CD4-positive, alpha-beta T cell (primary cell): ENCODE data around the gene VPS13D. TPM values are rescaled to one million over a fixed set of nuclear protein-coding genes. Genes with fewer than 3 reads are reported as not detected.
A peak's percentile ranks its signal among the peaks of the same experiment; 100 is the strongest.

ENCODE experiments used
- ATAC-seq: fragments of 200-7000 bp; cut with Tn5 transposase; one replicate; pipeline ENCODE4 v1.10.0; 2022; ENCODE audit warnings: mild to moderate bottlenecking; ENCODE audit not compliant: poor library complexity
- CTCF ChIA-PET: fragments of 350-600 bp; sonication (Branson Sonifier 250); formaldehyde crosslinking; loops from one replicate; lab custom pipeline; 2021; ENCODE audit warnings: antibody characterized with exemption, inconsistent platforms; lab: Charles Lee
- POLR2A ChIA-PET: fragments of 350-600 bp; sonication (Branson Sonifier 250); formaldehyde crosslinking; loops from one replicate; lab custom pipeline; 2021; ENCODE audit warnings: antibody characterized with exemption, inconsistent platforms; lab: Charles Lee
- DNase-seq, 14 experiments: peaks; one replicate each; pipeline ENCODE4 v3.0.0-alpha.2; 2013 to 2020; ENCODE audit warnings: mixed read lengths in 2 of 14
- H3K27ac ChIP-seq, 2 donors: one replicate each; pipeline versions ENCODE4 v1.5.1 to v1.7.0; 2013; ENCODE audit warnings: low read length in 2 of 2, low read depth in 1 of 2, mild to moderate bottlenecking in 1 of 2
- H3K27me3 ChIP-seq, 2 experiments: 1 replicate in 1 of 2; 2 replicates in 1 of 2; pipeline versions ENCODE4 v1.6.1 to v1.7.0; 2013; ENCODE audit warnings: low read length in 2 of 2, control low read depth in 1 of 2, mild to moderate bottlenecking in 1 of 2, moderate library complexity in 1 of 2; ENCODE audit not compliant: insufficient read depth in 2 of 2, control insufficient read depth in 1 of 2
- H3K36me3 ChIP-seq: one replicate; pipeline ENCODE4 v1.6.1; 2013; ENCODE audit warnings: low read length, control low read depth; ENCODE audit not compliant: insufficient read depth
- H3K4me1 ChIP-seq: one replicate; pipeline ENCODE4 v1.6.1; 2013; ENCODE audit warnings: low read length, control low read depth; ENCODE audit not compliant: insufficient read depth
- H3K4me3 ChIP-seq: one replicate; pipeline ENCODE4 v1.5.1; 2013; ENCODE audit warnings: mild to moderate bottlenecking, low read length, moderate library complexity
- H3K9me3 ChIP-seq, 2 experiments: 1 replicate in 1 of 2; 2 replicates in 1 of 2; pipeline versions ENCODE4 v1.6.1 to v1.7.0; 2013; ENCODE audit warnings: low read length in 2 of 2, mild to moderate bottlenecking in 2 of 2, control low read depth in 1 of 2, moderate library complexity in 1 of 2; ENCODE audit not compliant: control insufficient read depth in 1 of 2, insufficient read depth in 1 of 2
- H3K27ac Mint-ChIP-seq: one replicate; pipeline ENCODE4 v1.8.0; 2020; ENCODE audit warnings: mixed read lengths
- H3K27me3 Mint-ChIP-seq: one replicate; pipeline ENCODE4 v1.8.0; 2021; ENCODE audit warnings: mixed read lengths
- H3K36me3 Mint-ChIP-seq: one replicate; pipeline ENCODE4 v1.8.0; 2021; ENCODE audit warnings: low read depth, mixed read lengths
- H3K4me1 Mint-ChIP-seq: one replicate; pipeline ENCODE4 v1.8.0; 2021; ENCODE audit warnings: low read depth, mixed read lengths
- H3K4me3 Mint-ChIP-seq: one replicate; pipeline ENCODE4 v1.8.0; 2020; ENCODE audit warnings: mild to moderate bottlenecking, mixed read lengths
- H3K9me3 Mint-ChIP-seq: one replicate; pipeline ENCODE4 v1.8.0; 2020; ENCODE audit warnings: mixed read lengths
- intact Hi-C, 2 experiments: fragments of 100-400 bp; cut with DNase I in 1 of 2; cut with micrococcal nuclease in 1 of 2; formaldehyde crosslinking; loops; one replicate each; pipeline versions ENCODE4 v1.15.1 to v1.9.0; 2023 to 2025; cut with DNase I, micrococcal nuclease
- total RNA-seq, 174 experiments: library from RNA in 2 of 174; stranded (reverse) in 2 of 174; gene quantifications; one replicate each; pipeline ENCODE4 v1.2.3 and lab custom pipeline; 2021 to 2026
- TF ChIP-seq, protein P1 (sequence below): fragments of 200-600 bp; IDR thresholded peaks from one replicate; pipeline ENCODE4 v1.8.0; 2022; ENCODE audit warnings: antibody characterized with exemption, mild to moderate bottlenecking

The VPS13D gene
- total RNA-seq, 2 experiments from 2014 or later, result 63.0 to 67.3 TPM

DNA sequence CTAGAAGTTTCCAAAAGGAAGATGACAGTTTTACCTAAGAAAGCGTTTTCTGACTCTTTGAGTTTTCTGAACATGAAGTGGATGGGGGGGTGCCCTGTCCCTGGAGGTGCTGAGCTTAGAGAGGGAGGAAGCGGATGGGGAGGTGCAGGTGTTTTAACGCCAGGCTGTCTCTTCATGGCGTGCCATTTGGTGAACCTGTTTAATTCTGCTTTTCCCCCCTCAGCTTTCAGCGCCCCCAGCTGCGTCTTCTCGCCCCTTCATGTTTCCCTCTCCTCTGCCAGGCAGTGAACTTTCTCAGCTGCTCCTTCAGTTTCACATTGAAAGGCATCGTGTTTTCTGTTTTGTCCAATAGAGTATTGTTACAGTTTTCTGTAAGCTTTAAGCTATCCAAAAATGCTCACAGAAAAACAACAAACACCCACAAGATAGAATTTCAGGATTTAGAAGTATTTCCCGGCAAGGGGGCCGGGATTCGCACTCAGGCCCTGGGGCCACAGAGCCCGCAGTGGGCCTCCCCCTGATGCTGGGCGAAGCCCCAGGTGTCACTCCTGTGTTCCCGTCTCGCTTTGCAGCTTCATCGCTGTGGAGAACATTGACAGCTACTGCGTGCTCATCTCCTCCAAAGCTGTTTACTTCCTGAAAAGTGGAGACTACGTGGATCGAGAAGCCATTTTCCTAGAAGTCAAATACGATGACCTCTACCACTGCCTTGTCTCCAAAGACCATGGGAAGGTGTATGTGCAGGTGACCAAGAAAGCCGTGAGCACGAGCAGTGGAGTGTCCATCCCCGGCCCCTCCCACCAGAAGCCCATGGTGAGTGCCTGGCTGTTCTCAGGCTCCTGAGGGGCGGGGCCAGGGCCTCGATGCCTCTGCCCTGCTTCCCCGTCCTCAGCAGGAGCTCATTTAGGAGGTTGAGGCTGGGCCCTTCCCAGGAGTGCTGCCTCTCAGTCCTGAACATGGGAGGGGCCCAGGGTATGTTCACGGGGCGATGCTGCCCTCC lies 276.8 kb downstream of the VPS13D start:
- peak overlapping the region; percentile 68 for H3K27ac Mint-ChIP-seq
- Histone ChIP-seq H3K4me3 (no peak overlapping the region), H3K27ac (no peak overlapping the region), H3K27me3 (no peaks in the 10 kb centered on the region), H3K36me3 (peaks cover 44% of the 10 kb centered on the region), H3K4me1 (peaks cover 28% of the 10 kb centered on the region), H3K9me3 (no peaks in the 10 kb centered on the region)
- H3K36me3 Mint-ChIP-seq, result peaks cover 67% of the 10 kb centered on the region
- DNase-seq (peak in 1 of 14 experiments; percentile 19), ATAC-seq (no peak)
- ChIA-PET CTCF (no interaction called here), POLR2A (interaction anchor here (0.9 kb wide), 2 partner anchors 10 to 28 kb away, joined by 3 to 4 read pairs; no protein-coding TSS in a partner anchor)
- peaks cover 38% of the 10 kb centered on the region for H3K4me1 Mint-ChIP-seq
- H3K4me3 Mint-ChIP-seq, result no peak overlapping the region
- H3K27me3 Mint-ChIP-seq, result no peaks in the 10 kb centered on the region
- no peaks in the 10 kb centered on the region for H3K9me3 Mint-ChIP-seq
- TF ChIP-seq, protein P1, sequence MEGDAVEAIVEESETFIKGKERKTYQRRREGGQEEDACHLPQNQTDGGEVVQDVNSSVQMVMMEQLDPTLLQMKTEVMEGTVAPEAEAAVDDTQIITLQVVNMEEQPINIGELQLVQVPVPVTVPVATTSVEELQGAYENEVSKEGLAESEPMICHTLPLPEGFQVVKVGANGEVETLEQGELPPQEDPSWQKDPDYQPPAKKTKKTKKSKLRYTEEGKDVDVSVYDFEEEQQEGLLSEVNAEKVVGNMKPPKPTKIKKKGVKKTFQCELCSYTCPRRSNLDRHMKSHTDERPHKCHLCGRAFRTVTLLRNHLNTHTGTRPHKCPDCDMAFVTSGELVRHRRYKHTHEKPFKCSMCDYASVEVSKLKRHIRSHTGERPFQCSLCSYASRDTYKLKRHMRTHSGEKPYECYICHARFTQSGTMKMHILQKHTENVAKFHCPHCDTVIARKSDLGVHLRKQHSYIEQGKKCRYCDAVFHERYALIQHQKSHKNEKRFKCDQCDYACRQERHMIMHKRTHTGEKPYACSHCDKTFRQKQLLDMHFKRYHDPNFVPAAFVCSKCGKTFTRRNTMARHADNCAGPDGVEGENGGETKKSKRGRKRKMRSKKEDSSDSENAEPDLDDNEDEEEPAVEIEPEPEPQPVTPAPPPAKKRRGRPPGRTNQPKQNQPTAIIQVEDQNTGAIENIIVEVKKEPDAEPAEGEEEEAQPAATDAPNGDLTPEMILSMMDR, result no peak
- intact Hi-C loops, result loop anchor here in 1 of 2 experiments (5.0 kb wide), 1 partner anchor 111 kb away; the partner anchor contains the start of gene DHRS3

DNA sequence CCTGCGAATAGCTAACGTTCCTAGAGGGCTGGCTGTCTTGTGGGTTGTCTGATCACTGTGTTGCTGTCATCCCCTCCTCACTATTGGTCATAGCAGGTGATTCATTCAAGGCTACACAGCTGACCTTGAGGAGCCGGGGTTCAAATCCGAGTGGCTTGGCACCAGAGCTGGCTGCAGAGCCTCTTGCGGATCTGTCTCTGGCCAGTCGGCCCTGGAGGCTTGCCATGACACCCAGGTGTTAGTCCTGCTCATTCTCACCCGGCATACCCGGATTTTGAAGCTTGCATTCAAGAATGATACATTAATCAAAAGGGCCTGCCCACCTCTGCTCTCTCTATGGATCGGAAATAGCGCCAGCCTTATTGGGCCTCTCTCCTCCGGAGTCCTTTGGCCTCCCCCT lies 277.8 kb downstream of the VPS13D start:
- H3K27me3 Mint-ChIP-seq, result no peaks in the 10 kb centered on the region
- H3K9me3 Mint-ChIP-seq, result no peaks in the 10 kb centered on the region
- Histone ChIP-seq H3K27me3 (no peaks in the 10 kb centered on the region), H3K4me3 (no peak overlapping the region), H3K9me3 (no peaks in the 10 kb centered on the region), H3K4me1 (peaks cover 37% of the 10 kb centered on the region), H3K36me3 (peaks cover 39% of the 10 kb centered on the region), H3K27ac (no peak overlapping the region)
- CTCF ChIA-PET, result no interaction called here
- ATAC-seq (no peak), DNase-seq (no peak)
- H3K4me1 Mint-ChIP-seq, result peaks cover 41% of the 10 kb centered on the region
- H3K36me3 Mint-ChIP-seq, result peaks cover 65% of the 10 kb centered on the region
- intact Hi-C loops, result loop anchor here in 1 of 2 experiments (5.0 kb wide), 1 partner anchor 110 kb away; the partner anchor contains the start of gene DHRS3
- POLR2A ChIA-PET, result interaction anchor here (0.6 to 0.9 kb wide), 2 partner anchors 11 to 14 kb away, joined by 3 read pairs; no protein-coding TSS in a partner anchor
- H3K27ac Mint-ChIP-seq, result no peak overlapping the region
- no peak overlapping the region for H3K4me3 Mint-ChIP-seq
- TF ChIP-seq, protein P1, result no peak

DNA sequence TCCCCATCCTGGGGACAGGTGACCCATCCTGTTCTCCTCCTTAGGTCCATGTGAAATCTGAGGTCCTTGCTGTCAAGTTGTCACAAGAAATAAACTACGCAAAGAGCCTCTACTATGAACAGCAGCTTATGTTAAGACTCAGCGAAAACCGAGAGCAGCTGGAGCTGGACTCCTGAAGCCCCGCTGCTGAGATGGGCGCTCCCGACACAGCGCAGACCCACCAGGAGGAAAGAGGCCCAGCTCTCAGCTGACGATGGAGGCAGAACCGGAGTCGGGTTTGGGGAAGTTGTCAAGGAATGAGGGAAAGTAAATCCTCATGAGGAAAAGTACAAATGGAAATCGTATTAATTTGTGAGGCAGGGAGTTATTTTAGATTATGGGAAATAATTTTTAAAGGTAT lies 279.0 kb downstream of the VPS13D start:
- H3K36me3 Mint-ChIP-seq, result peaks cover 65% of the 10 kb centered on the region

More for the DNA sequence above, 279.0 kb downstream of the VPS13D start:
- CTCF ChIA-PET, result interaction anchor here (1.2 kb wide), 1 partner anchor 111 kb away, joined by 4 read pairs; no protein-coding TSS in a partner anchor
- ATAC-seq, result no peak
- Histone ChIP-seq H3K4me3 (no peak overlapping the region), H3K9me3 (no peaks in the 10 kb centered on the region), H3K36me3 (peaks cover 35% of the 10 kb centered on the region), H3K4me1 (peaks cover 44% of the 10 kb centered on the region), H3K27ac (no peak overlapping the region), H3K27me3 (no peaks in the 10 kb centered on the region)
- TF ChIP-seq, protein P1, result no peak
- H3K9me3 Mint-ChIP-seq, result peaks cover 3% of the 10 kb centered on the region
- no peaks in the 10 kb centered on the region for H3K27me3 Mint-ChIP-seq
- H3K27ac Mint-ChIP-seq, result peak overlapping the region; percentile 96
- DNase-seq, result no peak
- POLR2A ChIA-PET, result interaction anchor here (0.9 to 4.0 kb wide), 2 partner anchors 20 to 31 kb away, joined by 3 to 68 read pairs; no protein-coding TSS in a partner anchor
- peak overlapping the region; percentile 72 for H3K4me3 Mint-ChIP-seq
- peaks cover 54% of the 10 kb centered on the region for H3K4me1 Mint-ChIP-seq
- intact Hi-C loops, result loop anchor here in 1 of 2 experiments (5.0 kb wide), 1 partner anchor 108 kb away; the partner anchor contains the start of gene DHRS3
